Heart right ventricle (tissue), 16 donors: ENCODE results near the gene DMC1. TPM values are rescaled to one million over a fixed set of nuclear protein-coding genes. Genes with fewer than 3 reads are reported as not detected.

Experiments used
- ATAC-seq, 8 donors: fragments of 200-7000 bp; cut with Tn5 transposase; one replicate each; pipeline ENCODE4 v1.9.1; 2020; ENCODE audit warnings: mild to moderate bottlenecking in 8 of 8, moderate library complexity in 8 of 8, moderate number of reproducible peaks in 1 of 8
- DNase-seq, 2 donors: peaks; one replicate each; pipeline ENCODE4 v3.0.0-alpha.2; 2020
- H3K27ac ChIP-seq, 10 donors: fragments of 200-600 bp; sonication (generic) in 2 of 10; one replicate each; pipeline versions ENCODE4 v1.5.0 to v1.8.0; 2020 to 2022; ENCODE audit warnings: mild to moderate bottlenecking in 3 of 10
- H3K27me3 ChIP-seq, 7 donors: fragments of 200-600 bp; one replicate each; pipeline ENCODE4 v1.8.0; 2021 to 2022; ENCODE audit warnings: mild to moderate bottlenecking in 2 of 7
- H3K36me3 ChIP-seq, 9 donors: fragments of 200-600 bp; sonication (generic) in 1 of 9; one replicate each; pipeline versions ENCODE4 v1.5.0 to v1.8.0; 2020 to 2022; ENCODE audit warnings: mild to moderate bottlenecking in 2 of 9
- H3K4me1 ChIP-seq, 9 donors: fragments of 200-600 bp; sonication (generic) in 1 of 9; one replicate each; pipeline versions ENCODE4 v1.5.0 to v1.8.0; 2020 to 2022; ENCODE audit warnings: mild to moderate bottlenecking in 4 of 9
- H3K4me3 ChIP-seq, 10 donors: fragments of 200-600 bp; sonication (generic) in 2 of 10; one replicate each; pipeline versions ENCODE4 v1.5.0 to v1.8.0; 2020 to 2022; ENCODE audit warnings: mild to moderate bottlenecking in 7 of 10, moderate library complexity in 2 of 10
- H3K9me3 ChIP-seq, 11 donors: fragments of 200-600 bp in 10 of 11; sonication (generic) in 2 of 11; one replicate each; pipeline versions ENCODE4 v1.5.0 to v1.8.0; 2013 to 2022; ENCODE audit warnings: mild to moderate bottlenecking in 2 of 11, control low read depth in 1 of 11, moderate library complexity in 1 of 11
- WGBS, 2 donors: extraction: QIAGEN DNeasy Blood & Tissue Kit; methylation state at CpG; one replicate each; pipeline ENCODE4 v1.1.7; 2013; ENCODE audit warnings: inconsistent platforms in 1 of 2; 5-methylcytosine and 5-hydroxymethylcytosine counted together
- intact Hi-C, 10 donors: fragments of 100-400 bp; cut with DNase I; formaldehyde crosslinking; loops; one replicate each; pipeline versions ENCODE4 v1.11.1 to v1.14.2; 2022
- polyA plus RNA-seq, 2 donors: library from polyadenylated mRNA; stranded (reverse); fragments of 200-250 nt; gene quantifications; one replicate each; pipeline ENCODE4 v1.2.3, GENCODE V29; 2013
- total RNA-seq, 10 donors: library from RNA; stranded (reverse); fragmentation: NEBNext Ultra II Directional in 3 of 10; extraction: Animal tissue kit (Norgen Biotek cat#: 25700) in 3 of 10; gene quantifications; one replicate each; pipeline versions ENCODE4 v1.2.1 to v1.2.4, GENCODE V29; 2021 to 2023
- TF ChIP-seq, protein P1 (sequence below), 9 donors: fragments of 200-600 bp; sonication (generic) in 2 of 9; IDR thresholded peaks; one replicate each; pipeline versions ENCODE4 v1.5.0 to v1.8.0; 2021 to 2022; ENCODE audit warnings: antibody characterized with exemption in 9 of 9, mild to moderate bottlenecking in 5 of 9, moderate library complexity in 1 of 9
- donor health status: Arrhythmogenic right ventricular cardiomyopathy.
- donor health status: ischemic (EF 13 %, LVEDD 7.1; RV severe dilation, severe dysfunction).
- donor health status: healthy with polysubstance abuse.
- donor health status: DM: no; HTN: yes; CAD: no.
- donor health status: DM: no; HTN: no; CAD: no.
- donor health status: ischemic (EF 25% LVEDD 6.9; RV normal size, moderate dysfunction).
- donor health status: ischemic (EF 25% LVEDD 5.7; RV mildly dilated, moderate dysfunction).
- donor health status: healthy.
- donor health status: DM: yes; HTN: yes; CAD: no.
- donor health status: Ischemic cardiomyopathy.
- donor health status: ischemic (EF 35%, LVEDD 5.7; RV mildly dilated, moderate dysfunction).
- donor health status: nonischemic (EF 11% LVEDD 7.7; RV severe dilation, severe dysfunction).
- donor health status: DM: yes; HTN: yes; CAD: no.
- donor health status: PGD.
- donor health status: ischemic (EF 29% LVEDD 5.4; RV normal size, mild dysfunction).
- donor health status: nonischemic (EF 23%, LVEDD 6.1; RV moderate dilation, normal function).

The DMC1 gene
- total and polyA plus RNA-seq, 12 donors = 0.12 to 3.2 (median 1.3) TPM

DNA sequence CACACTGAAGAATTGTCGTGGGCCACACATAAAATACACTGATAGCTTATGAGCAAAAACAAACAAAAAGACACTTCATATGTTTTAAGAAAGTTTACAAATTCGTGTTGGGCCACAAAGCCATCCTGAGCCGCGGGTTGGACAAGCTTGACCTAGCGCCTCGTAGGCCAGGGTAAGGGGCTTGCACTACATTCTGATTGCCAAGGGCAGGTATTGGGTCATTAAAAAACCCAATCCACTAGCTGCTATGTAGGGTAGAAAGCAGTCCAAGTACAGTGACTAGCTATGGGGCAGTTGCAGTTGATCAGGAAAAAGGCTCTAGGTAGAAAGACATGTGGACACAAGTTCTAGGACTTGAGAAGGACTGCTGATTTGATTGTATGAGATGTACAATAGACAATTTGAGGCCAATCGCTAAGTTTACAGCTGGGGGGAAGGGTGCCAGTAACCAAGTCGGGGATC, 88.1 kb downstream of the DMC1 start:
- TF ChIP-seq, protein P1, sequence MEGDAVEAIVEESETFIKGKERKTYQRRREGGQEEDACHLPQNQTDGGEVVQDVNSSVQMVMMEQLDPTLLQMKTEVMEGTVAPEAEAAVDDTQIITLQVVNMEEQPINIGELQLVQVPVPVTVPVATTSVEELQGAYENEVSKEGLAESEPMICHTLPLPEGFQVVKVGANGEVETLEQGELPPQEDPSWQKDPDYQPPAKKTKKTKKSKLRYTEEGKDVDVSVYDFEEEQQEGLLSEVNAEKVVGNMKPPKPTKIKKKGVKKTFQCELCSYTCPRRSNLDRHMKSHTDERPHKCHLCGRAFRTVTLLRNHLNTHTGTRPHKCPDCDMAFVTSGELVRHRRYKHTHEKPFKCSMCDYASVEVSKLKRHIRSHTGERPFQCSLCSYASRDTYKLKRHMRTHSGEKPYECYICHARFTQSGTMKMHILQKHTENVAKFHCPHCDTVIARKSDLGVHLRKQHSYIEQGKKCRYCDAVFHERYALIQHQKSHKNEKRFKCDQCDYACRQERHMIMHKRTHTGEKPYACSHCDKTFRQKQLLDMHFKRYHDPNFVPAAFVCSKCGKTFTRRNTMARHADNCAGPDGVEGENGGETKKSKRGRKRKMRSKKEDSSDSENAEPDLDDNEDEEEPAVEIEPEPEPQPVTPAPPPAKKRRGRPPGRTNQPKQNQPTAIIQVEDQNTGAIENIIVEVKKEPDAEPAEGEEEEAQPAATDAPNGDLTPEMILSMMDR (IDR thresholded peaks at IDR 0.05) = no peak
- H3K36me3 ChIP-seq = peaks cover 6 to 93% (median 67%) of the 10 kb centered on the region in 9 donors
- ATAC-seq = peak in 2 of 8 donors; percentile 9 to 11
- H3K27me3 ChIP-seq = no peaks in the 10 kb centered on the region
- peaks cover 0 to 20% (median 0%) of the 10 kb centered on the region in 9 donors for H3K4me1 ChIP-seq
- H3K9me3 ChIP-seq = no peaks in the 10 kb centered on the region
- 93 to 94% methylated on average over 8 of the region's 8 CpGs for WGBS, 2 donors
- H3K4me3 ChIP-seq = no peak overlapping the region
- DNase-seq = no peak
- intact Hi-C loops = no loop called here
- H3K27ac ChIP-seq = no peak overlapping the region

DNA sequence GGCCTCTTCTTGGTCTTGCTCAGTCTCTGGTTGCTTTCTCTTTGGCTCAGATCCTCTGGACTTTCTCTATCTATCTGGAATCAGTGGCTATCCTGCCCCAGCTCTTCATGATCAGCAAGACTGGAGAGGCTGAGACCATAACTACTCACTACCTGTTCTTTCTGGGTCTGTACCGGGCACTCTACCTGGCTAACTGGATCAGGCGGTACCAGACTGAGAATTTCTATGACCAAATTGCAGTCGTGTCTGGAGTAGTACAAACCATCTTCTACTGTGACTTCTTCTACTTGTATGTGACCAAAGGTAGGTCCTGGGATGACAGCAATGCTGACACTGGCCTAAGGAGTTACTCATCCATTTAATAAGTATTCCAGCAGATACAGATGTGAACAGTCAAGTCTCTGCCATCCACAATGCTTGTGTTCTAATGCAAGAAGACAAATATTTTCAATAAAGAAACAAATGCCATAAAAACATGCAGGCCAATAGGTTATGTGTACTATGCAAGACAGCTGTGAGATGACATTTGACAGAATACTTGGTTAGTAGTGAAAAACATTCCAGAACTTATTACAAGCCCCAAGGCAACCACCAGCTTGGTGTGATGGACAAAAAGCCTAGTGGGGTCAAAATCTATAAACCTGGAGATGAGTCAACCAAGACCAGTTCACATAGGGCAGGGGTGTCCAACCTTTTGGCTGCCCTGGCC, 88.7 kb downstream of the DMC1 start:
- Histone ChIP-seq H3K36me3 (peaks cover 5 to 91% (median 62%) of the 10 kb centered on the region in 9 donors), H3K4me3 (no peak overlapping the region), H3K9me3 (no peaks in the 10 kb centered on the region), H3K27me3 (no peaks in the 10 kb centered on the region), H3K4me1 (peaks cover 0 to 14% (median 0%) of the 10 kb centered on the region in 9 donors), H3K27ac (peak overlapping the region in 1 of 10 donors; percentile 9)
- 90 to 91% methylated on average over 3 of the region's 3 CpGs for WGBS, 2 donors
- ATAC-seq (peak in 2 of 8 donors; percentile 11 to 14), DNase-seq (no peak)
- TF ChIP-seq, protein P1 (IDR thresholded peaks at IDR 0.05) = no peak
- intact Hi-C loops = no loop called here

DNA sequence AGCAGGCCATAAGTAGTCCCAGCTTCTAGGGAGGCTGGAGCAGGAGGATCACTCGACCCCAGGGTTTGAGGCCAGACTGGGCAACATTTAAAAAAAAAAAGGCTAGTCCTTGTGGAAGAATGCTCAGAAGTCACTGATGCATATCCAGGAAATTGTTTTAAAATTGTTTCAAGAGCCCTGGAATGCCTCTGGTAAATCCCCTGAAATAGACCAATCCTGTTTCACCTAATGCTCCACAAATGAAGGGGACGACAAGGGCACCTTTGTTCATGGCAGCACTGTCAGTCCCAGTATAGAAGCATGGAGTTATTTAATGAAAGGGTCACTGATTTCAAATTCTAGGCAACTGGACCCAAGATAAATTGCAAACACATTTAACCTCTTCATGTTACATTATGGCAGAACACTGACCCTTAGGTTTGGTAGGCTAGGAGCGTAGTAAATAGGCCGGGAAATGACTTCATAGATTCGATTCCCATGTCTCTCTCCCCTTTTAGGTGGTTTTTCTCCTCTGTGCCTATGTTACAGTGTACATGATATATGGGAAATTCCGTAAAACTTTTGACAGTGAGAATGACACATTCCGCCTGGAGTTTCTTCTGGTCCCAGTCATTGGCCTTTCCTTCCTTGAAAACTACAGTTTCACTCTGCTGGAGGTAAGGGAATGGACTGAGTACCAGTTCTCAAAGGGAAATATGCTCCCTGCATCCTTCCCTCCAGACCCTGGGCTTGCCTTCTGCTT, 90.7 kb downstream of the DMC1 start:
- WGBS, 2 donors = 75 to 76% methylated on average over 7 of the region's 7 CpGs
- TF ChIP-seq, protein P1 (IDR thresholded peaks at IDR 0.05) = no peak
- intact Hi-C loops = no loop called here

GRCh38 chr22:38477585-38477984, 92.4 kb downstream of the DMC1 start:
- Histone ChIP-seq H3K9me3 (no peaks in the 10 kb centered on the region), H3K27me3 (no peaks in the 10 kb centered on the region), H3K36me3 (peaks cover 0 to 63% (median 27%) of the 10 kb centered on the region in 9 donors), H3K4me1 (peaks cover 0 to 13% (median 0%) of the 10 kb centered on the region in 9 donors), H3K4me3 (no peak overlapping the region), H3K27ac (no peak overlapping the region)
- WGBS, 2 donors = 87 to 88% methylated on average over 1 of the region's 1 CpG
- no peak for DNase-seq
- TF ChIP-seq, protein P1 (IDR thresholded peaks at IDR 0.05) = no peak
- no peak for ATAC-seq
- intact Hi-C loops = no loop called here

More for the DNA sequence above, 90.7 kb downstream of the DMC1 start:
- Histone ChIP-seq H3K4me1 (peaks cover 0 to 13% (median 0%) of the 10 kb centered on the region in 9 donors), H3K27me3 (no peaks in the 10 kb centered on the region), H3K9me3 (no peaks in the 10 kb centered on the region), H3K4me3 (no peak overlapping the region), H3K36me3 (peaks cover 0 to 77% (median 43%) of the 10 kb centered on the region in 9 donors), H3K27ac (peak overlapping the region in 4 of 10 donors; percentile 5 to 49 (median 12))
- no peak for DNase-seq
- ATAC-seq = no peak
